ENCODE measurements around the gene IGFALS.

IGFALS gene

GRCh38 chr16:1792836-1793577, 498 bp downstream of the IGFALS start:
- H3K4me2 ChIP-seq = no peak overlapping the region
- no peak overlapping the region for H3K4me3 ChIP-seq (IDR thresholded peaks at IDR 0.05; ENCODE audit: insufficient read depth, low read depth, low read length)
- H2AFZ ChIP-seq (ENCODE audit: low read depth) = no peak overlapping the region
- no peaks in the 10 kb centered on the region for H4K20me1 ChIP-seq (ENCODE audit: insufficient read depth)
- H3K36me3 ChIP-seq (ENCODE audit: insufficient read depth) = no peaks in the 10 kb centered on the region
- H3K4me1 ChIP-seq (ENCODE audit: low read depth, poor library complexity, severe bottlenecking) = no peaks in the 10 kb centered on the region
- H3K79me2 ChIP-seq (ENCODE audit: insufficient read depth, low read depth) = no peaks in the 10 kb centered on the region
- no peak for TF ChIP-seq CTCF (conservative IDR thresholded peaks at IDR 0.05; ENCODE audit: low read depth, low read length)
- no peak overlapping the region for H3K27ac ChIP-seq
- no peaks in the 10 kb centered on the region for H3K27me3 ChIP-seq (ENCODE audit: insufficient read depth, low read depth)
- H3K9ac ChIP-seq = no peak overlapping the region

- Histone ChIP-seq H2AFZ (ENCODE audit: low read depth) (no peak overlapping the region), H3K27me3 (ENCODE audit: insufficient read depth, low read depth) (no peaks in the 10 kb centered on the region), H3K4me3 (IDR thresholded peaks at IDR 0.05; ENCODE audit: insufficient read depth, low read depth, low read length) (no peak overlapping the region), H4K20me1 (ENCODE audit: insufficient read depth) (no peaks in the 10 kb centered on the region), H3K9ac (no peak overlapping the region), H3K79me2 (ENCODE audit: insufficient read depth, low read depth) (no peaks in the 10 kb centered on the region), H3K4me2 (no peak overlapping the region), H3K36me3 (ENCODE audit: insufficient read depth) (no peaks in the 10 kb centered on the region), H3K4me1 (ENCODE audit: low read depth, poor library complexity, severe bottlenecking) (no peaks in the 10 kb centered on the region), H3K27ac (no peak overlapping the region)
- TF ChIP-seq CTCF (conservative IDR thresholded peaks at IDR 0.05; ENCODE audit: low read depth, low read length) = no peak
Observed at GRCh38 chr16:1791943-1792812, 1.3 kb downstream of the IGFALS start.

GRCh38 chr16:1791256-1791942, 2.1 kb downstream of the IGFALS start:
- Histone ChIP-seq H3K4me2 (no peak overlapping the region), H3K27ac (no peak overlapping the region), H3K4me3 (IDR thresholded peaks at IDR 0.05; ENCODE audit: insufficient read depth, low read depth, low read length) (no peak overlapping the region), H4K20me1 (ENCODE audit: insufficient read depth) (no peaks in the 10 kb centered on the region), H3K27me3 (ENCODE audit: insufficient read depth, low read depth) (no peaks in the 10 kb centered on the region), H3K36me3 (ENCODE audit: insufficient read depth) (no peaks in the 10 kb centered on the region), H2AFZ (ENCODE audit: low read depth) (no peak overlapping the region), H3K4me1 (ENCODE audit: low read depth, poor library complexity, severe bottlenecking) (no peaks in the 10 kb centered on the region), H3K9ac (no peak overlapping the region), H3K79me2 (ENCODE audit: insufficient read depth, low read depth) (no peaks in the 10 kb centered on the region)
- TF ChIP-seq CTCF (conservative IDR thresholded peaks at IDR 0.05; ENCODE audit: low read depth, low read length) = no peak

- no peaks in the 10 kb centered on the region for H3K27me3 ChIP-seq (ENCODE audit: insufficient read depth, low read depth)
- no peaks in the 10 kb centered on the region for H3K4me1 ChIP-seq (ENCODE audit: low read depth, poor library complexity, severe bottlenecking)
- H3K4me2 ChIP-seq = no peak overlapping the region
- no peak overlapping the region for H3K9ac ChIP-seq
- no peaks in the 10 kb centered on the region for H3K36me3 ChIP-seq (ENCODE audit: insufficient read depth)
- TF ChIP-seq CTCF (conservative IDR thresholded peaks at IDR 0.05; ENCODE audit: low read depth, low read length) = no peak
- H2AFZ ChIP-seq (ENCODE audit: low read depth) = no peak overlapping the region
- H3K79me2 ChIP-seq (ENCODE audit: insufficient read depth, low read depth) = peaks cover 7% of the 10 kb centered on the region
- no peak overlapping the region for H3K4me3 ChIP-seq (IDR thresholded peaks at IDR 0.05; ENCODE audit: insufficient read depth, low read depth, low read length)
- no peak overlapping the region for H3K27ac ChIP-seq
- no peaks in the 10 kb centered on the region for H4K20me1 ChIP-seq (ENCODE audit: insufficient read depth)
Observed at GRCh38 chr16:1790611-1791255, 2.8 kb downstream of the IGFALS start.
